GM10248 (cell line): ENCODE data around the gene AIG1.

Experiments used
- CTCF ChIA-PET: fragments of 300-600 bp; sonication (Branson Sonifier 250); formaldehyde crosslinking; extraction: SDS; loops from one replicate; lab custom pipeline; 2021; ENCODE audit warnings: antibody characterized with exemption; lab: Yijun Ruan, JAX
- POLR2A ChIA-PET: fragments of 350-650 bp; sonication (Branson Sonifier 250); formaldehyde crosslinking; extraction: SDS; loops from one replicate; lab custom pipeline; 2020; ENCODE audit warnings: antibody characterized with exemption; lab: Yijun Ruan, JAX
- DNase-seq: peaks from one replicate; pipeline ENCODE4 v3.0.0; 2012; ENCODE audit errors: extremely low spot score
- CTCF ChIP-seq: IDR thresholded peaks from 2 replicates; pipeline ENCODE4 v1.5.1; 2012; ENCODE audit warnings: mild to moderate bottlenecking, low read depth; ENCODE audit errors: extremely low read depth, missing control alignments, control extremely low read depth

Gene AIG1

DNA sequence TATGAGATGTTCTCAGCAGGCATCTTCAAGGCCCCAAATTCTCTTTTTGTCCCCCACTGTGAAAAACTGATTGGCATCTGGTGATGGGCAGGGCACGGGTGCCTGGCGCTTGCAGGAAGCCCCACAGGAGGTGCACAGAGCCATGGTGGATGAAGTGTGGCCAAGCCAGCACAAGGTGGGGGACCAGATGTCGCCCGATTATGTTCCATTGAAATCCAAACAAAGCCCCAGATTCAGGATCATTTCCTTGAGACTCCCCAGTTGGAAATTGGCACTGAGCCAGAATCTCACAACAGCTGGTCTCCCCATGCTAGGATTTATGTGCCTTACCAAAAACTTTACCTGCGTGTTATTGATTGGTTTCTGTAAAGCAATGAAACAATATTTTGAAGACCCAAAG is 203.7 kb downstream of the AIG1 start:
- no peak for DNase-seq
- TF ChIP-seq CTCF: no peak
- CTCF ChIA-PET: interaction anchor here (1.7 kb wide), 1 partner anchor 11 kb away, joined by 3 read pairs; no protein-coding TSS in a partner anchor
- POLR2A ChIA-PET: no interaction called here

GRCh38 chr6:143264986-143265764 is 204.5 kb downstream of the AIG1 start:
- CTCF ChIA-PET: interaction anchor here (1.7 to 6.1 kb wide), 2 partner anchors 10 to 14 kb away, joined by 3 to 31 read pairs; no protein-coding TSS in a partner anchor
- DNase-seq: no peak

GRCh38 chr6:143267760-143268159 is 207.1 kb downstream of the AIG1 start:
- ChIA-PET CTCF (interaction anchor here (1.5 to 6.1 kb wide), 2 partner anchors 8 to 11 kb away, joined by 3 to 31 read pairs; no protein-coding TSS in a partner anchor), POLR2A (no interaction called here)
- DNase-seq: no peak
- TF ChIP-seq CTCF: no peak

More at GRCh38 chr6:143264986-143265764, 204.5 kb downstream of the AIG1 start:
- POLR2A ChIA-PET: no interaction called here
- no peak for TF ChIP-seq CTCF

DNA sequence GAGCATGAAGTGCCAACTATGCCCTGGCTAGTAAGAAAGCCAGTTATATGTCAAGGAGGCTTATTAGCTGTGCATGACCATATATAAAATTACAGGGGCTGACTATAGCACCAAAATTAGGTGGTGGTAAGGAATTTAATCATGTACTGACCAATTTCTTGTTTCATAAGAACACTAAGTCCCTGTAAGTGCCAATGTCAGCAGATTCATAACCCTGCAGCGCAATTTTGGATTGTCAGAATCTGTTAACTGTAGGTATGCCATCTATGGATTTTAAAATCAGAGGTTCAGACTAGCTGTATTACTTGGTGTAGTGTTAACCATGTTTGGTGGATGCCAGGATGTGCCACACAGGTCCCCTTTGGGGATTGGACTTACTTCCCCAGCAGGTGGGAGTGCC is 207.8 kb downstream of the AIG1 start:
- DNase-seq: no peak
- ChIA-PET CTCF (interaction anchor here (1.4 to 6.1 kb wide), 3 partner anchors 9 to 17 kb away, joined by 3 to 31 read pairs (median 3); no protein-coding TSS in a partner anchor), POLR2A (no interaction called here)
- no peak for TF ChIP-seq CTCF

DNA sequence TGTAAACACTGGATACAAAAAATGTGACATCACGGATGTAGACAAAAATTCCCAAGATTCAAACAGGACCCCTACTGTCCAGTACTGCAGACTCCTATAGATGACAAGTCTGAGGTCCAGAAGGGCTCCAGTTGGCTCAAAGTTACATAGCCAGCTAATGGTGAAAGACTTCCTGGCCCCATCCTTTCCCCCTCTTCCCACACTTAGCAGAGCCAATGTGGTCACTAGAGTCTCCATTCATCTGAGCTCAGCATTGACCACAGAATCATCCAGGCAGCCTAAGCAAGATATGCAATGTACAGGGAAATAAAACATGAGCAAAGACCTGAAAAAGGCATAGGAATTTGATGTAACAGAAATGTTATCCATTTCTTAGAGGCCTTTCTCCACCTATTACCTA is 209.3 kb downstream of the AIG1 start:
- ChIA-PET CTCF (interaction anchor here (1.2 to 6.1 kb wide), 4 partner anchors 9 to 18 kb away, joined by 3 to 31 read pairs (median 5); no protein-coding TSS in a partner anchor), POLR2A (no interaction called here)
- DNase-seq: no peak
- TF ChIP-seq CTCF: no peak

GRCh38 chr6:143271024-143271423 is 210.3 kb downstream of the AIG1 start:
- no peak for TF ChIP-seq CTCF
- DNase-seq: no peak
- POLR2A ChIA-PET: no interaction called here
- CTCF ChIA-PET: interaction anchor here (1.2 to 6.1 kb wide), 3 partner anchors 8 to 19 kb away, joined by 4 to 31 read pairs (median 6); no protein-coding TSS in a partner anchor
